NCI-H2196 (cell line): ENCODE data around the gene AP2M1.
A peak's percentile ranks its signal among the peaks of the same experiment; 100 is the strongest.

Experiments
- DNase-seq: peaks from one replicate; lab custom pipeline; 2025; ENCODE audit not compliant: unreplicated experiment; lab: John Stamatoyannopoulos, UW

AP2M1 gene

GRCh38 chr3:184178521-184179138 is 4.0 kb downstream of the AP2M1 start:
- no peak for DNase-seq

- DNase-seq: no peak
These were observed 5.5 kb downstream of the AP2M1 start for GRCh38 chr3:184180165-184180564.

GRCh38 chr3:184181596-184181995 is 6.9 kb downstream of the AP2M1 start:
- no peak for DNase-seq

GRCh38 chr3:184183679-184184078 is 9.0 kb downstream of the AP2M1 start:
- no peak for DNase-seq

- DNase-seq: no peak
These were observed 10.0 kb downstream of the AP2M1 start for GRCh38 chr3:184184546-184185230.

- peak; percentile 100 for DNase-seq
These were observed 11.0 kb downstream of the AP2M1 start for GRCh38 chr3:184185461-184186183.

- DNase-seq: no peak
These were observed 11.7 kb downstream of the AP2M1 start, which contains the start of gene ABCF3 for GRCh38 chr3:184186184-184186901. Gene ABCF3 (plus strand): TSS chr3:184186199. CDS start chr3:184186208, 9 bp downstream.

GRCh38 chr3:184186902-184187207 is 12.2 kb downstream of the AP2M1 start:
- no peak for DNase-seq

- DNase-seq: no peak
These were observed 13.4 kb downstream of the AP2M1 start for GRCh38 chr3:184188080-184188479.

GRCh38 chr3:184189421-184189820 is 14.8 kb downstream of the AP2M1 start:
- DNase-seq: no peak

GRCh38 chr3:184192889-184193288 is 18.2 kb downstream of the AP2M1 start:
- no peak for DNase-seq

GRCh38 chr3:184193991-184194539 is 19.4 kb downstream of the AP2M1 start:
- DNase-seq: no peak

- no peak for DNase-seq
These were observed 21.9 kb downstream of the AP2M1 start for GRCh38 chr3:184196536-184196935.

- DNase-seq: no peak
These were observed 23.9 kb downstream of the AP2M1 start for GRCh38 chr3:184198509-184198908.

GRCh38 chr3:184200825-184201224 is 26.2 kb downstream of the AP2M1 start:
- no peak for DNase-seq

GRCh38 chr3:184203526-184203925 is 28.9 kb downstream of the AP2M1 start:
- no peak for DNase-seq

GRCh38 chr3:184209146-184209923 is 34.7 kb downstream of the AP2M1 start:
- DNase-seq: no peak

- DNase-seq: no peak
These were observed 36.6 kb downstream of the AP2M1 start for GRCh38 chr3:184211297-184211696.

GRCh38 chr3:184211718-184212117 is 37.1 kb downstream of the AP2M1 start:
- no peak for DNase-seq

- DNase-seq: no peak
These were observed 44.2 kb downstream of the AP2M1 start for GRCh38 chr3:184218814-184219213.

- no peak for DNase-seq
These were observed 47.9 kb downstream of the AP2M1 start for GRCh38 chr3:184222521-184222920.
